ENCODE measurements around the gene HEPHL1.

GRCh38 chr11:94129512-94130297, 108.6 kb downstream of the HEPHL1 start:
- TF ChIP-seq CTCF (IDR thresholded peaks at IDR 0.05; ENCODE audit: insufficient read depth, low read length, poor library complexity, severe bottlenecking) (no peak), EZH2phosphoT487 (conservative IDR thresholded peaks at IDR 0.05; ENCODE audit: low read length) (no peak)

Measured in SU-DHL-6 (cell line).